GM10847 (cell line): ENCODE measurements around the gene POMGNT2.

ENCODE experiments used
- POLR2A ChIP-seq: IDR thresholded peaks from 2 replicates; pipeline ENCODE4 v1.6.1; 2011; ENCODE audit not compliant: insufficient read length; ENCODE audit errors: extremely low read depth

The POMGNT2 gene

GRCh38 chr3:43105596-43106292, at the start of gene POMGNT2:
Gene POMGNT2 (minus strand): TSS chr3:43106079. CDS start chr3:43081431, 24,648 bp downstream.
- TF ChIP-seq POLR2A: no peak

- no peak for TF ChIP-seq POLR2A
These were observed 49.1 kb upstream of the POMGNT2 start for GRCh38 chr3:43154980-43155379.

GRCh38 chr3:43153216-43154083, 47.6 kb upstream of the POMGNT2 start:
- TF ChIP-seq POLR2A: no peak

- TF ChIP-seq POLR2A: no peak
These were observed 46.8 kb upstream of the POMGNT2 start for GRCh38 chr3:43152649-43153048.

GRCh38 chr3:43148033-43148432, 42.2 kb upstream of the POMGNT2 start:
- TF ChIP-seq POLR2A: no peak

- TF ChIP-seq POLR2A: no peak
These were observed 40.7 kb upstream of the POMGNT2 start for GRCh38 chr3:43146599-43146998.

GRCh38 chr3:43144761-43145490, 39.0 kb upstream of the POMGNT2 start:
- TF ChIP-seq POLR2A: no peak

- no peak for TF ChIP-seq POLR2A
These were observed 36.6 kb upstream of the POMGNT2 start for GRCh38 chr3:43142472-43142871.

- TF ChIP-seq POLR2A: no peak
These were observed 32.8 kb upstream of the POMGNT2 start for GRCh38 chr3:43138488-43139231.

GRCh38 chr3:43132870-43133636, 27.2 kb upstream of the POMGNT2 start:
- no peak for TF ChIP-seq POLR2A

- no peak for TF ChIP-seq POLR2A
These were observed 26.3 kb upstream of the POMGNT2 start for GRCh38 chr3:43132193-43132592.

- TF ChIP-seq POLR2A: no peak
These were observed 22.6 kb upstream of the POMGNT2 start for GRCh38 chr3:43128464-43128863.

- no peak for TF ChIP-seq POLR2A
These were observed 20.7 kb upstream of the POMGNT2 start for GRCh38 chr3:43126536-43126935.

- no peak for TF ChIP-seq POLR2A
These were observed 18.0 kb upstream of the POMGNT2 start for GRCh38 chr3:43123895-43124294.
